GM18511 (cell line): ENCODE data around the gene SPPL3.
"Not testable (repeated sequence)": the region's sequence is repeated elsewhere in the genome, so short reads cannot be mapped to it uniquely, and the experiment has no call there.

Experiments
- ATAC-seq: cut with Tn5 transposase; IDR thresholded peaks from one replicate; pipeline ENCODE4 v1.9.1; 2021; ENCODE audit warnings: mild to moderate bottlenecking, moderate library complexity; ENCODE audit not compliant: unreplicated experiment

The SPPL3 gene

DNA sequence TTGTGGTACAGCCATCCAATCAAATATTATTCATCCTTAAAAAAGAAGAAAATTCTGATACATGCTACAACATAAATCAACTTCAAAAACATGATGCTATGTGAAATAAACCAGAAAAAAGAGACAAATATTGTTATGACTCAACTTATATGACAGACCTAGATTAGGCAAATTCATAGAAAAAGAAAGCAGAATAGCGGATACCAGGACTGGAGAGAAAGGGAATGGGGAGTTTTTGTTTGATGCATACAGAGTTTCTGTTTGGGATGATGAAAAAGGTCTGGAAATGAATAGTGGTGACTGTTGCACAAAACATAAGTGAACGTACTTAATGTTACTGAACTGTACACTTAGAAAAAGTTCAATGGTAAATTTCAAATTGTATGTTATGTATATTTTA is 82.3 kb downstream of the SPPL3 start:
- no peak for ATAC-seq

DNA sequence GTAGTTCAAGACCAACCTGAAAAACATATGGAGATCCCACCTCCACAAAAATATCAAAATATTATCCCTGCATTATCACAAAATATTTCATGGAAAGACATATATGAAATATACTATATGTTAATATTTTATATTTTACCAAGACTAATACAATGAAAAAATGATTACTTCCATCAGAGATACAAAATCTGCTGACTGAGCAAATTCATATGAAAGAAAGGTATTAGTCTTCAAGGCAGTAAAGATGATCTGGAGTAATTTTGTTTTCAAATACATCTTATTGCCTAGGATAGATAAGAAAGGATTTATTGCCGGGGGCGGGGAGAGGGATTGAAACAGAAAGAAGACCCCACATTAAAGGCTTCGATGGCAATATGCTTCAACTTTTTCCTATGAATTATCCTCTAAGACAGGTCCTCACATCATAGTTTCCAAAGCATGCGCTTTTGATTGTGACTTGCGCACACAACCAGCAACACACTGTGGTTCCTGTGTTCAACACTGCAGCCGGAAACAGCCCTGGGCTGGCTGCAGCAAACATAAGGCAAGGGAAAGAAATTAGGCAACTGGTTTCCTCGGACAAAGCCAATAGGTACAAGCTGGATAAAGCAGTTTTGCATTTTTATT is 83.2 kb downstream of the SPPL3 start:
- ATAC-seq: no peak

DNA sequence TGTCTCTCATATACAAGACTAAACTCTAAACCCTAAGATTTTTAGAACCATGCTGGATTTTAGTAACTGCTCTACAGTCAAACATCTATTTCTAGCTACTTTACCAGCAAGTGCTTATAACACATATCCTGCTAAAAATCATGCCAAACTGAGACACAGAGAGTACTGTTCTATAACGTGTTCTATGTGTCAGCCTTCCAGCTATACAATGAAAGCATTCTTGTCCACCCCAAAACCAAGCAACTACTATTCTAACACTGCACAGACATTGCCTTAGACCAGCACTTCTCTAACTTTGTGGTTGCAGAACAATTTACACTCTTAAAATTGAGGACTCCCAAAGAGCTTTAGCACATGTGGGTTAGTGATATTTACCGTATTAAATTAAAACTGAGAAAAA is 85.7 kb downstream of the SPPL3 start:
- no peak for ATAC-seq

DNA sequence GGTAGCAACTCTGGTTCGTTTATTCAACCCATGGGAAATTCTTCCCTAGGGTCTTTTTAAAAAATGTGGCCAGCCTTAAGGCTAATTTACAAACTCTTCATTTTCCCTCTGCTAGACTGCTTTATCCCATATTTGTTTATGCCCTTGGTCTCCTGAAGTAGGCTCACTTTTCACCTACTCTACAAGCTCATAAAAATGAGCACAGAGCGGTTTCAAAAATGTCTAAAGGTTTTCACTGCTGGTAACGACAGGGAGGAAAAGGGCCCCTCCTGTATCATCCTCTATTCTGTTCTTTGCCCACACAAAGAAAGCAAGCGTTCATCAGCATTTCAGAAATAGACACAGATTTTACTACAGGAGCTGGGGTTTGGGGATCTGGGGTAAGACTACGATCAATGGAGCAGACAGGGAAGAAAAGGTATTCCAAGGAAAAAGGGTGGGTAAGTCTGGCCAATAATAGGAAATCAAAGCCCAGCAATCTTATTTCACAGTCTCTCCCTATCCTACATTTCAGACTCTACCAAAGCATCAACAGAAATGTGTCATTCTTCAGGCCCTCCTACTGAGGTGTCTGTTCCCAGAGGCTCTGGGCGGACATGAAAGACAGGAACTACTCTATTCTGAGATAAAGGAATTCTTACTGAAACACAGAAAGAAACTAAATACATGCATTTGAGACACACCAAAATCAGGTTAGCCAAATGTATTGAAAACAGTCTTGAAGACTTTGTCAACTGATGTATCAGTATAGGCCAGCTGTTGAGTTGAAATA is 86.4 kb downstream of the SPPL3 start:
- ATAC-seq: no peak

DNA sequence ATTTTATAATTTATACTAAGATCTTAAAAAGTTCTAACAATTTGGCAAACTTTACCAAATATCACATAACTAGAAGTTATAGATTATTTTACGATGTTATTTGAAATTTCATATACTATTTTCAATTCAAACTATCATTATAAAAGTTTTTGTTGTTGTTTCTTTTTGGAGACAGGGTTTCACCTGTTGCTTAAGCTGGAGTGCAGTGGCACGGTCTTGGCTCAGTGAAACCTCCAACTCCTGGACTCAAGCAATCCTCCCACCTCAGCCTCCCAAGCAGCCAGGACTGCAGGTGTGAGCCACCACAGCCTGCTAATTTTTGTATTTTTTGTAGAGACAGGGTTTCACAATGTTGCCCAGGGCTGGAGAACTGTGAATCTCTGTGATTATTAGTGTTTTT is 87.8 kb downstream of the SPPL3 start:
- ATAC-seq: no peak

DNA sequence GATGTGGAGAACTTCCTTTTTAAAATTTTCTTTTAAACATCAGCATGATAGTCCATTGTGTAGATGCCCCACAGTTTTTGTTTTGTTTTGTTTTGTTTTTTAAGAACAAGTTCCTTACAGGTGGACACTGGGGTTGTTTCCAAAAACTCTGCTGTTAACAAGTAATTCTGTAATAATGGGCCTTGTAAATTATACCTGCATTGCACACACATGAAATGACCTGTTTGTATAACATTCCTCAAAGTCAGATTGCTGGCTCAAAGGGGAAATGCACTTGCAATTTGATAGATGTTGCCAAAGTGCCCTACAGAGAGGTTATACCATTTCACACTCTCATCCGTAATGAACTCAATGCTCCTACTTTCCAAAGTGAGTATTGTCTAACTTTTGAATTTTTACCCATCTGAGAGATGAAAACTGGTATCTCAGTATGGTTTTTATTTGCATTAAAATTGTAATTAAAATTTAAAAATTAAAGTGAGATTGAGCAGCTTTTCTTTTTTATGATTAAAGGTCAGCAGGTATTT is 89.2 kb downstream of the SPPL3 start:
- no peak for ATAC-seq

DNA sequence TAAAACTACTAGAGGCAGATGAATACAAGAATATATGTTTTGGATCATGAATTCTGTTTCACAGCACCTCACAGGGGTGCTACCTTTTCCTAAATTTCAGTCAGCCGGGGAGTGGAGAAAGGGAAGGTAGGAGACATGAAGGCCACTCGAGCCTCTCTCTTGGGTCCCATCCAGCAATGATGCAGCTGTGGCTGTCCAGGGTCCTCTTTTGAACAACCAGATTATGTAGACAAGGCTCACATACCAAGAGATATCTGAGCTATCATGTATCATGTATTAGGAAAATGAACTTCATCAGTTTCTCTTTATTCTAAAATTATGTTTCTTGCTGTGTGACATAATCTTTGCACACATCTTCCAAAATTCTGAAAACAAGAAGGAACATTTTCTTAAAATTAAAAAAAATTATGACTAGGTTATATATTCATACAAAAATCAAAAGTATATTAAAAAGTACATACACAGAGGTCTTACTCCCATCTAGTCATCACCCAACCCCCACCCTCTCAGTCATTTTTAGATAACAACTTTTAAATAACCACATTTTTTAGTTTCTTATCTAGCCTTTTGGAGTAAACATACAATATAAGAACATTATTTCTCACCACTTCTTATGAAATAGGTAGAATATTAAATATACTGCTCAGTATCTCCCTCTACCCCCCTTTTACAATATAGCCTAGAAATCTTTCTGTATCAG is 89.8 kb downstream of the SPPL3 start:
- no peak for ATAC-seq

DNA sequence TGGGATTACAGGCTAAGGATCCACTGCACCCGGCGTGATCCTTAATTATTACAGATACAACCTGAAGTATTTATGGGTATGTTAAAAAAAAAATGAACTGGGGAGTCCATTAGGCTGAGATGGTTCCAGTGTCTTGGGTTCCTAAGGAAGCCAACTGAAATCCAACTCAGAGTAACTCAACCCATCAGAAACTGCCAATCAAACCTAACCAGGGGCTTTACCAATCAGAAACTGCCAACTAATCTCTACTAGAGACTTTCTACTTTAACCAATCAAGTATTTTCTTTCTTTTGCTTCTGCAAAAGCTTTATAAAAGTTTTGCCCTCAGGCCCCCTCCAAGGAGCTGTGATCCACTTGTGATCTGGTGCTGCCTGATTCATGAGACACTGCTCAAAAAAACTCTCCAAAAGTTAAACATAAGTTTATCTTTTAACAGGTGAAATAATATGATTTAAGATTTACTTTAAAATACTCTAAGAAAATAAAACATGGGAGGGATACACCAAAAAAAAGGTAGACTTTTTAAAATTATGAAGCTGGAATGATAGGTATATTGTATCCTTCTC is 90.5 kb downstream of the SPPL3 start:
- ATAC-seq: no peak

DNA sequence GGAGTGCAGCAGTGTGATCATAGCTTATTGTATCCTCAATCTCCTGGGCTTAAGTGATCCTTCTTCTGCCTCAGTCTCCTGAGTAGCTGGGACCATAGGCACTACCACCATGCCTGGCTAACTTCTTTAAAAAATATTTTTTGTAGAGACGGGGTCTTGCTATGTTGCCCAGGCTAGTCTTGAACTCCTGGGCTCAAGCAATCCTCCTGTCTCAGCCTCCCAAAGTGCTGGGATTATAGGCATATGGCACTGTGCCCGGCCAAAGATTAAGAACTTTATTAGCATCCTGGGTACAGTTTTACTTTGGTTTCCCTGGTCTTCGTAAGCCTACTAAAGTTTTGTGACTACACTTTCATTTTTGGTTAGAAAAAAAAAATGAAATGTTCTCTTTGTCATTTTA is 94.1 kb downstream of the SPPL3 start:
- no peak for ATAC-seq

DNA sequence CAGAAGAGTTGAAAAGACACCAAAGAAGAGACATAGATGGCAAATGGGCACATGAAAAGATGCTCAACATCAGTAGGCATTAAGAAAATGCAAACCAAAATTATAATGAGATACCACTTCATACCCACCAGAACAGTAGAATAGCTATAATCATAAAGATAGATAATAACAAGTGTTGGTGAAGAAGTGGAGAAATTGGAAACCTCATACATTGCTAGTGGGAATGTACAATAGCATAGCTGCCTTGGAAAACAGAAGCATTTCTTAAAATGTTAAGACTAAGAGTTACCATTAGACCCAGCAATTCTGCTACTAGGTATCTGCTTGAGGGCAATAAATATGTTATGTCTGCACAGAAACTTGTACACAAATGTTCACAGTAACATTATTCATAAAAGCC is 99.7 kb downstream of the SPPL3 start:
- ATAC-seq: no peak

DNA sequence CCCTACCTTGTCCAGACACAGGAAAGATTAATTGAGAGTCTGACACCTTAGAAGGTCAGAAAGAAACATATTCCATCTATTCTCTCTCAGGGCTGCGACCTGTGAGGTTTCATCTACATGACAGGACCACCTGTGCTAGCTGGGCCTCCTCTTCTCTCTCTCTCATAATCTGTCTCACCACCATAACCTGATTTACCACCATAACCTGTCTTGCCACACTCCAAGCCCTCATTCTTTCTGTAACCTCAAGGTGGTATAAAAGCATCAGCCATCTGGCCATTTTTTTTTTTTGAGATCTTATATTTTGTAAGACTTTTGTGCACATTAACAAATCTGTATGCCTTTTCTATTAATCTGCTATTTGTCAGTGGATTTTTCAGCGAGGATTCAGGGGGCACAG is 103.0 kb downstream of the SPPL3 start:
- ATAC-seq: no peak

DNA sequence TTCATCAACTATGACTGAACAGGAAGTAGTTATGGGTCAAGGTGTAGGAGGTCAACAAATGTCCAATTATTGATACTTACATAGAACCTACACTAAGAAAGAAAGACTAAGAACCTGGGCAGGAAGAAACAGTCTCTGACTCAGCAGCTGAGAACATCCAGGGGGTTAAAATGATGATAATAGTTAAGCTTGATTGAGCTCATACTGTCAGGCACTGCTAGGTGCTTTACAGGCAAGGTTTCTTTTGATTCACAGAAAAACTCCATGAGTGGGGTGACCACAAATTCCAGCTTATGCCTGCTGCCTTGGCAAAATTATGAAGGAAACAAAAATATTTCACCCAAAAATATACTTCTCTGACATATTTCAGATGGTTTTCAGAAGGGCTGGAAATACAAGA is 103.5 kb downstream of the SPPL3 start:
- ATAC-seq: no peak

DNA sequence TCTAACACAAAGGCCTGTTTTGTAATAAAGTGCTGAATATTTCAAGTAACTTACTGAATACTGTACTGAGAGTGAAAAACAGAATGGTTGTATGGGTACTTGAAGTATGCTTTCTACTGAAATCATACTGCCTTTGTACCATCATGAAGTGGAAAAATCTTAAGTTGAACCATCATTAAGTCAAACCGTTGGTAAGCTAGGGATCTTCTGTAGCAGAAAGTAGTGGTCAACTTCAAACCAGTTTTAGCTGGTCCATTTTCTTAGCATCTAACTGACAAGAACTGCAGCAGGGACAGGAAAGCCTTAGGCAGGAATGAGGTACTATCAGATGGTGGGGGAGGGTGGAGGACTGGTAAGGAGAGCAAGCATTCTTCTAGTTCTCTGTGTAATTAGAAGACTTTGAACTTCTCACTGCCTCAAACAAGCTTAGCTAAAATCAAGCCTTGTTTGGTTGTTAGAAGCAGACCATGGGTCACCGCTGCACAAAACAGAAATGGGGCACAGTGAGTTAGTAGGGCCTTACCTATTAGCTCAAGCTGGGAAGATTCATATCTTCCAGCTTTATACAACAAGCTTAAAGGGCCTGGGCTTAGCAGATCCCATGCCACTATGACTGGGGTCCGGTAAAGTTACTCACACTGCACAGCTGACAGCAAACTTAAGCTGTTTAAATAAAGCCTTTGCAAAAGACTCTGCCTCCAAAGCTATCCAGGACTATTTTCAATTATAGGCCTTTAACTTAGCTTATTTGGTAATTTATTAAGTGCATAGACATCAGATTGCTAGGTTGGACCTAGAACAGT is 104.7 kb downstream of the SPPL3 start:
- ATAC-seq: no peak

DNA sequence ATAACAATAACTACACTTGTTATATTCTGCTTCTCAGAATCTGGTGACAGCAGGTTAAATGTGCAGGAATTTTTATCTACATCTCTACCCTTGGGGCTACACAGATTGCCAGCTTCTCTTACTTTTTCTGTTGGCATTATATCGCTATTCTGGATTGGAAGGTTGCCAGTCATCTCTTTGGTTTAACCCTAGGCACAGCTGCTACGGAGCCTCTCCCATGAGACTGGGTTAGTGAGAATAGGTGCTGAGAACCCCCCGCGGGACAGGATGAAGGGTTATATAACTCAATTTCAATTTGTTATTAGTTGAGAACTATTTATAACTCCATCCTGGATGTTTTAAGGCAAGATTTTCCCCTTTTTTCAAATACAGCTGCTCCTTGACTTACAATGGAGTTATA is 105.5 kb downstream of the SPPL3 start:
- ATAC-seq: no peak

DNA sequence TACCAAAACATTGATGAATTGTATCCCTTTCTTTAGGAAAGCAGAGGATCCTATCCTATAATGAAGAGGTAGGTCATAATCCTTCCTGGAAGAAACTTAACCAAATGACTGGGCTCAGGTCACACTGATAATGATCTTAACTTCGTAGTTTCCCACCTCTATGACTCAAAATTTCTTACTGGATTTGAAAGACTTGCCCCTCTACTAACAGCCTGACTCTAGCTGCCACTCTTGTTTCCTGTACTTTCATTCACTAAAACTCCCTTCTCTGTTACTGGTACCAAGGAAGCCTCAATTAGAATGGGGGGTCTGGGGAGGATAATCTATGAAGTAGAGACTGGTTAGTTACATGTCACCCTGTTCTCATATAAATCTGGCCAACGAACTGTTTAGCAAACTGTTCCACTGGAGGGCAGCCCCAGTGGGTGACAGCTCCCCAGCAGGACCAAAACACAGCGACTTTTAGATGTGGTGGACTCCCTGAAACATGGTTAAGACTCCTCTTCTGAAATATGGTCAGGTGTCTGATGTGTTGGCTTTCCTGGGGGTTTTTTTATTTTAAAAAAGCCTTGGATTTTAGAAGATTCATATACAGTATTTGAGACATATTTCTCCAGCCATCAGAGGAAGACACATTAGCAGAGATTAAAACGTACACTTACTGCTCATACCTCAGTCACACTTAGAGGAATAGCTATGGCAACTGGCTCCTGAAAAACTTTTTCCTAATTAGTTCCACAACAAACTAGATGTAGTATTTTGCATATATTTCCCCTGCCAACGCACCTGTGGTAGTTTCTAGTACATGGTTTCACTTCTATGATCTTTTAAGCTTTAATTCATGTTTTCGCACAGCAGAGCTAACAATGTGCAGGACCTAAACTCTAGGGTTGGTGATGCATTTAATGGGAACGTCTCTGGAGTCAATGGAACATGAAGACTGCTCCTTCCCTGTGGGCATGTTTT is 106.2 kb downstream of the SPPL3 start:
- ATAC-seq: no peak

DNA sequence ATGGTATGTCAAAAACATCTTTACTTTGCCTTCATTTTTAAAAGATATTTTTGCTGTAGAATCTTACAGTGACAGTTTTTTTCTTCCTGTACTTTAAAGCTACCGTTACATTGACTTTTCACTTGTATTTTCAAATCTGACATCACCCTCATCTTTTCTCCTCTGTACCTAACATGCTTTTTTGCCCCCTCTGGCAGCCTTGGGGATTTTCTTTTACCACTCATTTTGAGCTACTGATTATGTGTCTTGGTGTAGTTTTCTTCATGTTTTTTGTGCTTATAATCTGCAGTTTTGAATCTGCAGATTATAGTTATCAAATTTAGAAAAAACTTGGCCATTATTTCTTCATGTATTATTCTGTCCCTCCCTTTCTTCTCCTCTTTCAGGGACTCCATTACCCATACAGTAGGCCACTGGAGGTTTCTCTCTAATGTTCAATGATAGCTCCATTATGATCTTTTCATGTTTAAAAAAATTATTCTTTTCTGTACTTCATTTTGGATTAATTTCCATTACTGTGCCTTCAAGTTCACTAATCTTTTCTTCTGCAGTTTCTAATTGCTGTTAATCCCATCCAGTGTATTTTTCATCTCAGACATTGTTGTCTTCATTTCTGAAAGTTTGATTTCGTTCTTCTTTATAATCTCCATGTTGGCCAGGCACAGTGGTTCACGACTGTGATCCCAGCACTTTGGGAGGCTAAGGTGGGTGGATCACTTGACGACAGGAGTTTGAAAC is 108.5 kb downstream of the SPPL3 start:
- ATAC-seq: no peak

DNA sequence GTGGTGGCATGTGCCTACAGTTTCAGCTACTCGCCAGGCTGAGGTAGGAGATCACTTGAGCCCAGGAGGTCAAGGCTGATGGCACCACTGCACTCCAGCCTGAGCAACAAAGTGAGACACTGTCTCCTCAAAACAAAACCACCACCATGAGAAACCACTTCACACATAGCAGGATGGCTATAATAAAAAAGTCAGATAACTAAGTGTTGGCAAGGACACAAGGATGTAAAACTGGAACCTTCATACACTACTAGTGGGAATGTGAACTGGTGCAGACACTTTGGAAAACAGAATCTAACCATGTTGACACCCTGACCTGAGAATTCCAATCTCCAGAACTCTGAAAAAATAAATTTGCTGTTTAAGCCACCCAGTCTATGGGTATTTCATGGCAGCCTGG is 110.8 kb downstream of the SPPL3 start:
- no peak for ATAC-seq

DNA sequence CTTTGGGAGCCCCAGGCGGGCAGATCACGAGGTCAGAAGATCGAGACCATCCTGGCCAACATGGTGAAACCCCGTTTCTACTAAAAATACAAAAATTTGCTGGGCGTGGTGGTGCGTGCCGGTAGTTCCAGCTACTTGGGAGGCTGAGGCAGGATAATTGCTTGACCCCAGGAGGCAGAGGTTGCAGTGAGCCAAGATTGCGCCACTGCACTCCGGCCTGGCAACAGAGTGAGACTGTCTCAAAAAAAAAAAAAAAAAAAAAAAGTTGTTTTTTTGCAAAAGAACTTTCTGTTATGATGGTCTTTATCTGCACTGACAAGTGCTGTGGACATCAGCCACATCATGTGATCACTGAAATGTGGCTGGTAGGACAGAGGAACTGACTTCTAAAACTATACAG is 111.7 kb downstream of the SPPL3 start:
- not testable (repeated sequence) for ATAC-seq

DNA sequence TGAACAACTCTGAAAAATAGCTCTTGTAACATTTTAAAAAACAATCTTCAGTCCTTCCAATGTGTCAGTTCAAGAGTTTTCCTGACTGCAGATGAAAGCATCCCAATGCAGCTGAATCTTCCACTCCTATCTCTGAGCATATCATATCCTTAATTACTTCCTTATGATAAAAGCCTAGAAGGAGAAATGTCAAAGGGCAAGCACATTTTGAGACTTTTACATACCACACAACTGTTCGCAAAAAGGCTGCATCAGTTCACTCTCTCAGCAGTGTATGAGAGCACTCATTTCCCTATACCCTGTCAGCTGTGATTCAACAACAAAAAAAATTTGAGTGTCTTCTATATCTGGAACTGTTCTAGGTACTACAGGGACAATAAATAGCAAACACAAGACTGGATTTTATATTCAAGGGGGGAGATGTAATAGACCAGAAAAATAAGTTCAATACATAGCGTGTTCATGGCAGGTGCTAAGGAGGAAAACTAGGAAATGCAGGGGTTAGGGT is 112.4 kb downstream of the SPPL3 start:
- ATAC-seq: no peak
